ENCODE measurements around the gene ABCC2.

DNA sequence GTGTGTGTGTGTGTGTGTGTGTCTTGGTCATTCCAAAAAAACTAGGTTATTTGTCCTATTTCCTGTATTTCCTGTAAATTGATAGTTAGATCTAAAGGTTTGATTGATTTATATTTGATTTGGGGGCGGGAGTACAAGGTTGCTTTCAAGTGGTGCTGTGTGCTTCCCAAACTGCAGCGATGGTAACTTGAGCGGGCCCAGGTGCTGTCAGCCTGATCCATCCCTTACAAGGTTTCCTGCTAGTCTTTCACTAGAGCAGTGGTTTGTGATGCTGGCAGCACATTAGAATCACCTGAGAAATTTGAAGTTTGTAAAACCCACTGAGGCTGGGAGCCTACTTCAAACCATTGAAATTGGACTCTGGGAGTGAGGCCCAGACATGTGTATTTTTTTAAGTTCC, 23.7 kb downstream of the ABCC2 start:
- no peak for TF ChIP-seq EZH2 (IDR thresholded peaks at IDR 0.05; ENCODE audit: insufficient read depth, poor library complexity, severe bottlenecking)
- TF ChIP-seq EZH2phosphoT487 (IDR thresholded peaks at IDR 0.05; ENCODE audit: insufficient read depth, low read depth), result no peak
